ENCODE results near the gene SCLY. TPM values are rescaled to one million over a fixed set of nuclear protein-coding genes. Genes with fewer than 3 reads are reported as not detected.

SCLY gene
- total and polyA plus RNA-seq, 2 of the 8 experiments (the other 6 are each of a cell fraction or from before 2014, with no cell fraction given) = 79.0 to 79.5 TPM

- FAIRE-seq (no peak), DNase-seq (ENCODE audit: low read depth in 1 of 2, low spot score in 2 of 2) (no peak)
- ChIA-PET POLR2A (ENCODE audit: partially characterized antibody) (interaction anchor here (1.0 to 1.2 kb wide), 2 partner anchors 9 to 34 kb away, joined by 3 to 4 read pairs; partner anchors contain the start of gene ESPNL), CTCF (ENCODE audit: partially characterized antibody) (interaction anchor here (0.6 to 3.1 kb wide), 14 partner anchors 9 to 147 kb away, joined by 3 to 24 read pairs (median 3); no protein-coding TSS in a partner anchor)
- Histone ChIP-seq H2AFZ (ENCODE audit: low read length) (no peak overlapping the region), H2BK15ac (ENCODE audit: low read length) (no peak overlapping the region), H2BK12ac (ENCODE audit: low read depth, low read length) (no peak overlapping the region), H3K23me2 (ENCODE audit: low read depth, low read length) (no peaks in the 10 kb centered on the region), H3K4me3 (ENCODE audit: extremely low read depth in 1 of 4, insufficient read depth in 2 of 4, low read depth in 3 of 4, low read length in 4 of 4) (no peak overlapping the region), H3K27me3 (replicated peaks in 1 of 4; ENCODE audit: control insufficient read depth in 3 of 4, extremely low read depth in 1 of 4, insufficient read depth in 3 of 4, low read length in 3 of 4) (no peaks in the 10 kb centered on the region), H4K20me1 (replicated peaks in 1 of 2; ENCODE audit: control insufficient read depth in 1 of 2, insufficient read depth in 2 of 2, low read length in 2 of 2) (peaks cover 0 to 1% of the 10 kb centered on the region in 2 experiments), H3K4ac (replicated peaks; ENCODE audit: insufficient read length, low read depth, low read length) (no peak overlapping the region), H3K4me1 (replicated peaks in 1 of 4; ENCODE audit: control insufficient read depth in 3 of 4, insufficient read depth in 4 of 4, low read length in 3 of 4) (no peaks in the 10 kb centered on the region), H3K9me3 (ENCODE audit: insufficient read depth in 2 of 2, low read depth in 1 of 2, low read length in 1 of 2) (no peaks in the 10 kb centered on the region), H2BK120ac (replicated peaks; ENCODE audit: low read depth, low read length) (no peak overlapping the region), H3K4me2 (ENCODE audit: insufficient read depth in 1 of 2, low read depth in 2 of 2, low read length in 2 of 2) (no peak overlapping the region), H3K27ac (ENCODE audit: low read depth, low read length) (no peak overlapping the region), H4K5ac (ENCODE audit: insufficient read length, low read depth, low read length) (no peak overlapping the region), H2BK20ac (ENCODE audit: low read length) (no peak overlapping the region), H2AK5ac (ENCODE audit: low read depth, low read length) (no peak overlapping the region), H3K79me1 (ENCODE audit: low read depth, low read length) (no peaks in the 10 kb centered on the region), H3K9ac (replicated peaks in 1 of 4; ENCODE audit: extremely low read depth in 1 of 4, low read depth in 3 of 4, low read length in 3 of 4) (no peak overlapping the region), H4K91ac (replicated peaks; ENCODE audit: insufficient read length, low read length) (no peak overlapping the region), H3K56ac (replicated peaks; ENCODE audit: insufficient read length, low read depth, low read length) (no peak overlapping the region), H2BK5ac (ENCODE audit: low read depth, low read length) (no peak overlapping the region), H3K18ac (ENCODE audit: extremely low read depth, low read length) (no peak overlapping the region), H4K8ac (ENCODE audit: extremely low read depth, insufficient read depth, low read length) (no peak overlapping the region), H3K23ac (ENCODE audit: insufficient read length) (no peak overlapping the region), H3K36me3 (ENCODE audit: control insufficient read depth in 2 of 4, insufficient read depth in 4 of 4, low read length in 3 of 4) (no peaks in the 10 kb centered on the region), H3K79me2 (ENCODE audit: control insufficient read depth in 1 of 2, insufficient read depth in 2 of 2, low read length in 2 of 2) (no peaks in the 10 kb centered on the region), H3K14ac (ENCODE audit: insufficient read length) (no peak overlapping the region)
- 92% methylated on average over 11 of the region's 11 CpGs; no CpG with 5 or more reads in 1 of the 2 experiments for WGBS, 2 experiments (ENCODE audit: extremely low coverage in 1 of 2, insufficient coverage in 1 of 2, insufficient read length in 1 of 2, insufficient replicate concordance in 2 of 2, low coverage in 1 of 2, low lambda C conversion rate in 2 of 2, missing lambda C conversion rate in 1 of 2)
- no peak for TF ChIP-seq SAP30 (IDR thresholded peaks at IDR 0.05; ENCODE audit: insufficient read depth, insufficient replicate concordance, low read length)
- TF ChIP-seq CREB1 (IDR thresholded peaks at IDR 0.05) = no peak
- no peak for TF ChIP-seq CBX5 (IDR thresholded peaks at IDR 0.05; ENCODE audit: low read depth, low read length)
- no peak for TF ChIP-seq CHD2 (IDR thresholded peaks at IDR 0.05; ENCODE audit: low read length)
- no peak for TF ChIP-seq KDM1A (IDR thresholded peaks at IDR 0.05; ENCODE audit: borderline replicate concordance, low read length)
- TF ChIP-seq EZH2 (IDR thresholded peaks at IDR 0.05; ENCODE audit: low read depth, low read length, severe bottlenecking) = no peak
- no peak for TF ChIP-seq POLR2AphosphoS5 (IDR thresholded peaks at IDR 0.05; ENCODE audit: low read depth, low read length)
- no peak for TF ChIP-seq TEAD4 (IDR thresholded peaks at IDR 0.05; ENCODE audit: low read depth, low read length)
- TF ChIP-seq RXRA (IDR thresholded peaks at IDR 0.05; ENCODE audit: insufficient read depth, low read depth, low read length) = no peak
- no peak for TF ChIP-seq E2F6 (IDR thresholded peaks at IDR 0.05)
- no peak for TF ChIP-seq GABPA (IDR thresholded peaks at IDR 0.05; ENCODE audit: borderline replicate concordance, insufficient read depth, low read length)
These were observed 73.6 kb downstream of the SCLY start for GRCh38 chr2:238134393-238134785.
